Prostate gland (tissue), 1 donor: ENCODE data around the gene WNT3A.

Source experiments
- POLR2A ChIP-seq: fragments of 450-650 bp; IDR thresholded peaks from one replicate; pipeline ENCODE4 v1.6.1; 2016; ENCODE audit warnings: antibody characterized with exemption, mild to moderate bottlenecking
- POLR2AphosphoS5 ChIP-seq: sonication (generic); formaldehyde crosslinking; IDR thresholded peaks from one replicate; pipeline ENCODE4 v1.6.1; 2017; ENCODE audit warnings: antibody characterized with exemption

GRCh38 chr1:228102791-228103620, 96.2 kb downstream of the WNT3A start, which contains the start of gene C1orf35:
- peak; percentile 86 for TF ChIP-seq POLR2A
- peak; percentile 96 for TF ChIP-seq POLR2AphosphoS5
